Muscle layer of colon (tissue), 2 donors: ENCODE results near the gene DPCD.

ENCODE experiments used
- H3K27ac ChIP-seq: one replicate; pipeline ENCODE4 v1.7.0; 2013; ENCODE audit warnings: low read depth, mild to moderate bottlenecking, low read length, moderate library complexity
- H3K27me3 ChIP-seq, 2 donors: one replicate each; pipeline ENCODE4 v1.7.0; 2013; ENCODE audit warnings: low read length in 2 of 2, mild to moderate bottlenecking in 2 of 2; ENCODE audit not compliant: insufficient read depth in 2 of 2, control insufficient read depth in 1 of 2
- H3K36me3 ChIP-seq: one replicate; pipeline ENCODE4 v1.7.0; 2013; ENCODE audit warnings: mild to moderate bottlenecking, low read length; ENCODE audit not compliant: insufficient read depth
- H3K4me1 ChIP-seq: one replicate; pipeline ENCODE4 v1.7.0; 2013; ENCODE audit warnings: mild to moderate bottlenecking, low read length; ENCODE audit not compliant: insufficient read depth
- H3K4me3 ChIP-seq, 2 donors: one replicate each; pipeline ENCODE4 v1.7.0; 2013; ENCODE audit warnings: low read length in 2 of 2, low read depth in 1 of 2, mild to moderate bottlenecking in 1 of 2, moderate library complexity in 1 of 2
- H3K9ac ChIP-seq: one replicate; pipeline ENCODE4 v1.7.0; 2013; ENCODE audit warnings: low read length
- H3K9me3 ChIP-seq: one replicate; pipeline ENCODE4 v1.7.0; 2013; ENCODE audit warnings: mild to moderate bottlenecking, low read length
- donor health status: abdominal sarcoma.
- donor health status: Adenocarcinoma of cecum.

DPCD gene

GRCh38 chr10:101569323-101569621 is 18.8 kb upstream of the DPCD start:
- Histone ChIP-seq H3K4me3 (peak overlapping the region in 1 of 2 donors; percentile 68), H3K27me3 (peaks cover 33 to 64% of the 10 kb centered on the region in 2 donors), H3K9me3 (no peaks in the 10 kb centered on the region), H3K4me1 (peaks cover 16% of the 10 kb centered on the region), H3K36me3 (no peaks in the 10 kb centered on the region), H3K9ac (no peak overlapping the region), H3K27ac (no peak overlapping the region)

- no peaks in the 10 kb centered on the region for H3K9me3 ChIP-seq
- H3K9ac ChIP-seq, result no peak overlapping the region
- H3K4me3 ChIP-seq, result peak overlapping the region; percentile 55 to 68
- H3K4me1 ChIP-seq, result peaks cover 16% of the 10 kb centered on the region
- H3K27ac ChIP-seq, result no peak overlapping the region
- H3K27me3 ChIP-seq, result peaks cover 32 to 59% of the 10 kb centered on the region in 2 donors
- H3K36me3 ChIP-seq, result no peaks in the 10 kb centered on the region
Measured at GRCh38 chr10:101569622-101570427, 18.3 kb upstream of the DPCD start.

- Histone ChIP-seq H3K4me3 (peak overlapping the region; percentile 55 to 68), H3K27ac (no peak overlapping the region), H3K4me1 (peaks cover 16% of the 10 kb centered on the region), H3K9me3 (no peaks in the 10 kb centered on the region), H3K27me3 (peaks cover 24 to 51% of the 10 kb centered on the region in 2 donors), H3K9ac (peak overlapping the region; percentile 44), H3K36me3 (no peaks in the 10 kb centered on the region)
Measured at GRCh38 chr10:101570428-101571270, 17.5 kb upstream of the DPCD start.

GRCh38 chr10:101571271-101571925 is 16.7 kb upstream of the DPCD start:
- Histone ChIP-seq H3K27me3 (peaks cover 24 to 44% of the 10 kb centered on the region in 2 donors), H3K4me3 (no peak overlapping the region), H3K36me3 (no peaks in the 10 kb centered on the region), H3K9ac (peak overlapping the region; percentile 44), H3K9me3 (no peaks in the 10 kb centered on the region), H3K27ac (no peak overlapping the region), H3K4me1 (peaks cover 16% of the 10 kb centered on the region)

- Histone ChIP-seq H3K9ac (no peak overlapping the region), H3K4me3 (no peak overlapping the region), H3K27ac (no peak overlapping the region), H3K27me3 (peaks cover 19 to 36% of the 10 kb centered on the region in 2 donors), H3K9me3 (no peaks in the 10 kb centered on the region), H3K4me1 (peaks cover 16% of the 10 kb centered on the region), H3K36me3 (no peaks in the 10 kb centered on the region)
Measured at GRCh38 chr10:101572126-101572525, 16.0 kb upstream of the DPCD start.

GRCh38 chr10:101572785-101573184 is 15.3 kb upstream of the DPCD start:
- no peak overlapping the region for H3K27ac ChIP-seq
- H3K27me3 ChIP-seq, result peaks cover 12 to 30% of the 10 kb centered on the region in 2 donors
- H3K36me3 ChIP-seq, result no peaks in the 10 kb centered on the region
- no peak overlapping the region for H3K4me3 ChIP-seq
- H3K4me1 ChIP-seq, result peaks cover 16% of the 10 kb centered on the region
- no peak overlapping the region for H3K9ac ChIP-seq
- H3K9me3 ChIP-seq, result no peaks in the 10 kb centered on the region

GRCh38 chr10:101573885-101574753 is 14.0 kb upstream of the DPCD start:
- H3K27ac ChIP-seq, result no peak overlapping the region
- peaks cover 16% of the 10 kb centered on the region for H3K4me1 ChIP-seq
- H3K27me3 ChIP-seq, result peaks cover 9 to 17% of the 10 kb centered on the region in 2 donors
- H3K9ac ChIP-seq, result no peak overlapping the region
- no peaks in the 10 kb centered on the region for H3K9me3 ChIP-seq
- H3K4me3 ChIP-seq, result no peak overlapping the region
- peaks cover 10% of the 10 kb centered on the region for H3K36me3 ChIP-seq

- Histone ChIP-seq H3K27ac (no peak overlapping the region), H3K4me1 (peaks cover 8% of the 10 kb centered on the region), H3K36me3 (peaks cover 16% of the 10 kb centered on the region), H3K9ac (no peak overlapping the region), H3K27me3 (peaks cover 0 to 7% of the 10 kb centered on the region in 2 donors), H3K9me3 (no peaks in the 10 kb centered on the region), H3K4me3 (no peak overlapping the region)
Measured at GRCh38 chr10:101575091-101575490, 13.0 kb upstream of the DPCD start.

- H3K4me3 ChIP-seq, result no peak overlapping the region
- H3K9me3 ChIP-seq, result no peaks in the 10 kb centered on the region
- peaks cover 3% of the 10 kb centered on the region for H3K4me1 ChIP-seq
- H3K27ac ChIP-seq, result no peak overlapping the region
- H3K9ac ChIP-seq, result no peak overlapping the region
- H3K27me3 ChIP-seq, result peaks cover 0 to 6% of the 10 kb centered on the region in 2 donors
- H3K36me3 ChIP-seq, result peaks cover 16% of the 10 kb centered on the region
Measured at GRCh38 chr10:101575580-101576210, 12.4 kb upstream of the DPCD start.

GRCh38 chr10:101576211-101576863 is 11.8 kb upstream of the DPCD start:
- Histone ChIP-seq H3K9ac (no peak overlapping the region), H3K4me1 (no peaks in the 10 kb centered on the region), H3K4me3 (no peak overlapping the region), H3K9me3 (no peaks in the 10 kb centered on the region), H3K27me3 (no peaks in the 10 kb centered on the region), H3K27ac (no peak overlapping the region), H3K36me3 (peaks cover 16% of the 10 kb centered on the region)
